Sigmoid colon (tissue), 7 donors: ENCODE data around the gene GMDS. TPM values are rescaled to one million over a fixed set of nuclear protein-coding genes. Genes with fewer than 3 reads are reported as not detected.

Source experiments
- DNase-seq: peaks from one replicate; pipeline ENCODE4 v3.0.0-alpha.2; 2019
- H3K27ac ChIP-seq, 4 donors: fragments of 200-600 bp; sonication (generic); one replicate each; pipeline ENCODE4 v1.5.1; 2016 to 2019; ENCODE audit warnings: mild to moderate bottlenecking in 1 of 4
- H3K27me3 ChIP-seq, 3 donors: fragments of 200-600 bp; sonication (generic); one replicate each; pipeline ENCODE4 v1.5.1; 2019; ENCODE audit warnings: mild to moderate bottlenecking in 1 of 3
- H3K36me3 ChIP-seq, 4 donors: fragments of 200-600 bp; sonication (generic); one replicate each; pipeline ENCODE4 v1.5.1; 2016 to 2019
- H3K4me1 ChIP-seq, 4 donors: fragments of 200-600 bp; sonication (generic); one replicate each; pipeline ENCODE4 v1.5.1; 2017 to 2019
- H3K4me3 ChIP-seq, 4 donors: fragments of 200-600 bp; sonication (generic); one replicate each; pipeline ENCODE4 v1.5.1; 2017 to 2019; ENCODE audit warnings: mild to moderate bottlenecking in 2 of 4, moderate library complexity in 1 of 4
- H3K9me3 ChIP-seq, 4 donors: fragments of 200-600 bp in 3 of 4; sonication (generic) in 3 of 4; one replicate each; pipeline versions ENCODE4 v1.5.1 to v1.6.1; 2013 to 2019
- EP300 ChIP-seq, 4 donors: sonication (generic); formaldehyde crosslinking; IDR thresholded peaks; one replicate each; pipeline ENCODE4 v1.6.1; 2017; ENCODE audit warnings: antibody characterized with exemption in 4 of 4
- POLR2A ChIP-seq, 2 donors: fragments of 450-650 bp; IDR thresholded peaks; one replicate each; pipeline ENCODE4 v1.6.1; 2016; ENCODE audit warnings: antibody characterized with exemption in 2 of 2, mild to moderate bottlenecking in 2 of 2, moderate library complexity in 2 of 2
- POLR2AphosphoS5 ChIP-seq, 4 donors: sonication (generic); formaldehyde crosslinking; IDR thresholded peaks; one replicate each; pipeline ENCODE4 v1.6.1; 2017; ENCODE audit warnings: antibody characterized with exemption in 4 of 4
- WGBS, 2 donors: extraction: QIAGEN DNeasy Blood & Tissue Kit; methylation state at CpG; one replicate each; pipeline ENCODE4 v1.1.7; 2013; 5-methylcytosine and 5-hydroxymethylcytosine counted together
- intact Hi-C: fragments of 100-400 bp; cut with DNase I; formaldehyde crosslinking; loops from one replicate; pipeline ENCODE4 v1.15.1; 2023
- polyA plus RNA-seq, 3 donors: library from polyadenylated mRNA; stranded (reverse); fragments of 200-250 nt; gene quantifications; one replicate each; pipeline ENCODE4 v1.2.3, GENCODE V29; 2013
- total RNA-seq, 4 donors: library from RNA; depleted of rRNA; stranded (reverse); fragments of >200 nt; gene quantifications; one replicate each; pipeline ENCODE4 v1.1.0, GENCODE V29; 2016
- TF ChIP-seq, protein P1 (sequence below), 4 experiments: fragments of 450-650 bp in 3 of 4; fragments of 200-600 bp in 1 of 4; IDR thresholded peaks; one replicate each; pipeline ENCODE4 v1.5.1; 2016 to 2019; ENCODE audit warnings: antibody characterized with exemption in 4 of 4, mild to moderate bottlenecking in 3 of 4, moderate library complexity in 2 of 4
- donor health status: healthy with polysubstance abuse.
- donor health status: Bipolar disorder and iron deficiency.
- donor health status: healthy.

GMDS gene
- total and polyA plus RNA-seq, 7 donors = 3.1 to 173 (median 9.4) TPM

DNA sequence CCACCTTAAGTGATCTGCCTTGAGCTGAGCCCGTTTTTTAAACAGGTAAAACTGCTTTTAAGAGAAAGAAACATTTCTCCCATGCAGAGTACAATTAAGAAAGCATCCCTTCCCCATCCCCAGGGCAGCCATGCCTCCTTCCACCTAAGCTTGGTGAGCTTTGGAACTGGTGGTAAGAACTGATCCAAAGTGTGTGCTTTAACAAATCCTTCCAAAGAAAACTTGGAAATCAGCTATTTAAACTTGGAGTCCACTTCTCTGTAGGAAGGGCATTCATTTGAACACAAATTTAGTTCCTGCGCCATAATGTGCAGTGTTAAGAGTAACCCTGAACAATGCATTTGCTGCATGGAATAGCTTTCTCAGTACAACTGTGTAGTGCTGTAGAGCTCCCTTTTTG, 17.0 kb downstream of the GMDS start:
- 78 to 89% methylated on average over 2 of the region's 2 CpGs for WGBS, 2 donors
- Histone ChIP-seq H3K9me3 (no peaks in the 10 kb centered on the region), H3K36me3 (no peaks in the 10 kb centered on the region), H3K27ac (no peak overlapping the region), H3K4me1 (no peaks in the 10 kb centered on the region), H3K4me3 (no peak overlapping the region), H3K27me3 (no peaks in the 10 kb centered on the region)
- intact Hi-C loops = no loop called here
- TF ChIP-seq EP300 (IDR thresholded peaks at IDR 0.05) = no peak
- TF ChIP-seq, protein P1, sequence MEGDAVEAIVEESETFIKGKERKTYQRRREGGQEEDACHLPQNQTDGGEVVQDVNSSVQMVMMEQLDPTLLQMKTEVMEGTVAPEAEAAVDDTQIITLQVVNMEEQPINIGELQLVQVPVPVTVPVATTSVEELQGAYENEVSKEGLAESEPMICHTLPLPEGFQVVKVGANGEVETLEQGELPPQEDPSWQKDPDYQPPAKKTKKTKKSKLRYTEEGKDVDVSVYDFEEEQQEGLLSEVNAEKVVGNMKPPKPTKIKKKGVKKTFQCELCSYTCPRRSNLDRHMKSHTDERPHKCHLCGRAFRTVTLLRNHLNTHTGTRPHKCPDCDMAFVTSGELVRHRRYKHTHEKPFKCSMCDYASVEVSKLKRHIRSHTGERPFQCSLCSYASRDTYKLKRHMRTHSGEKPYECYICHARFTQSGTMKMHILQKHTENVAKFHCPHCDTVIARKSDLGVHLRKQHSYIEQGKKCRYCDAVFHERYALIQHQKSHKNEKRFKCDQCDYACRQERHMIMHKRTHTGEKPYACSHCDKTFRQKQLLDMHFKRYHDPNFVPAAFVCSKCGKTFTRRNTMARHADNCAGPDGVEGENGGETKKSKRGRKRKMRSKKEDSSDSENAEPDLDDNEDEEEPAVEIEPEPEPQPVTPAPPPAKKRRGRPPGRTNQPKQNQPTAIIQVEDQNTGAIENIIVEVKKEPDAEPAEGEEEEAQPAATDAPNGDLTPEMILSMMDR (IDR thresholded peaks at IDR 0.05) = no peak
- TF ChIP-seq POLR2AphosphoS5 (IDR thresholded peaks at IDR 0.05) = no peak
- no peak for TF ChIP-seq POLR2A (IDR thresholded peaks at IDR 0.05)
- DNase-seq = no peak

DNA sequence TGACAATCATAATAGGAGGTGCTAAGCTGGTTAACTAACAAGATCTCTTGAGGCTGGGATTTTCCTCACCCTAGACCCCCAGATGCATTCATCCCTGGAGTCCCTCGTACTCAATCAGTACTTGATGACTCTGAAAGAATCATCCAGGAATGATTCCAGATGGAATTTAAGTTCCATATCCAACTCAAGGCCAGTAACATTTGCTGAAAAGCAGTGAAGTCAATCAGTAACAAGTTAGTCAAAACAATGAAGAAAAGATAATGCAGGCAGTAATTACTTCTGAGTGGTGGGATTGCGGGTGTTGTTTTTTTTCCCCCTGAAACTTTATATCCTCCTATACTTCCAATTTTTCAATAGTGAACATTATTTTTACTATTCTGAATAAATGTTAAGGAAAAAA, 18.6 kb downstream of the GMDS start:
- intact Hi-C loops = no loop called here
- no peak for DNase-seq
- 90 to 91% methylated on average over 2 of the region's 2 CpGs for WGBS, 2 donors
- Histone ChIP-seq H3K36me3 (no peaks in the 10 kb centered on the region), H3K4me3 (no peak overlapping the region), H3K4me1 (no peaks in the 10 kb centered on the region), H3K9me3 (no peaks in the 10 kb centered on the region), H3K27ac (no peak overlapping the region), H3K27me3 (no peaks in the 10 kb centered on the region)
- TF ChIP-seq, protein P1 (IDR thresholded peaks at IDR 0.05) = no peak
- TF ChIP-seq POLR2AphosphoS5 (IDR thresholded peaks at IDR 0.05) = no peak
- no peak for TF ChIP-seq POLR2A (IDR thresholded peaks at IDR 0.05)
- no peak for TF ChIP-seq EP300 (IDR thresholded peaks at IDR 0.05)

DNA sequence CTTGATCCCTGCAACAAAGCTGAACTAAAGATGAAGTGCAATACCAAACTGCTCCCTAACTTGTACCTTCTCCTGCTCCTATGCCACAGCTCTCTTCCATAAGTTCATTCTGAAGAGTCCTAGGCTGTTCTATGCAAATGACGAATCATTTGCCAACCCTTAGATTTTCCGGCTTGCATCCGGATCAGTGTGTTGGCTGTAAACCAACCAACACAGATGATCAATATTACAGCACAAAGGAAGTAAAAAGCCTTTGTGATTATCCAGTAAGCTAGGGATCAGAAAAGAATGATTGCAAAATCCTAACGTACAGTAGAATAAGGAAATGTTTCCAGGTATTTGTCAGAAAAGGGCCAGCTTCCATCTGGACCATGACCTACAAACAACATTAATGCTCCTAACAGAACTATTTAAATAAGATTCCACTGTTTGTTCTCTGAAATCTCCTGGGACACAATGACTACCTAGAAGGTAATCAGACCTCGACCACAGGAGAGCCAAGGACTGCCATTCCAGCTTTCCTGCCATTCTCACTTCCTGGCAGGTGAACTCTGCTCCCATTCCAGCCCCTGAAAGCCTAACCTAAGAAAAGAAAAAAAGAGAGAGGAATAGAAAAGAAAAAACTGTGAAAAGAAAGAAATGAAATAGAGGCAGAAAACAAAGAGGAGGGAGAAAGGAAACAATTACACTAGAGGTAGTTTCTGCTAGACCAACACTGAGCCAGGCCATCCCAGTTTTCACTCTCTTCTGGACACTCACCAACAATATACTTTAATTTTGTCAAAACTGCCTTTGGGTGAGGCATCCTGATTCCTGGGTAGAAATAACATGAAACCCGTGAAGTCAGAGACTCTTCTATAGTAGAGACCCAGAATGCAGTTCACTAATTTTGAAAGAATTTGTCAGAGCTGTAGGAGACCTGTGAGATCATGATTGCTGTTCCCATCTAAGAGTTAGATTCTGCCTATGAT, 19.7 kb downstream of the GMDS start:
- intact Hi-C loops = no loop called here
- 18 to 65% methylated on average over 6 of the region's 6 CpGs for WGBS, 2 donors
- no peak overlapping the region for H3K27ac ChIP-seq
- H3K4me3 ChIP-seq = no peak overlapping the region
- H3K4me1 ChIP-seq = no peaks in the 10 kb centered on the region
- no peaks in the 10 kb centered on the region for H3K9me3 ChIP-seq
- H3K27me3 ChIP-seq = no peaks in the 10 kb centered on the region
- TF ChIP-seq, protein P1 (IDR thresholded peaks at IDR 0.05) = no peak
- TF ChIP-seq POLR2A (IDR thresholded peaks at IDR 0.05) = no peak
- TF ChIP-seq POLR2AphosphoS5 (IDR thresholded peaks at IDR 0.05) = no peak
- TF ChIP-seq EP300 (IDR thresholded peaks at IDR 0.05) = no peak
- no peaks in the 10 kb centered on the region for H3K36me3 ChIP-seq
- no peak for DNase-seq

DNA sequence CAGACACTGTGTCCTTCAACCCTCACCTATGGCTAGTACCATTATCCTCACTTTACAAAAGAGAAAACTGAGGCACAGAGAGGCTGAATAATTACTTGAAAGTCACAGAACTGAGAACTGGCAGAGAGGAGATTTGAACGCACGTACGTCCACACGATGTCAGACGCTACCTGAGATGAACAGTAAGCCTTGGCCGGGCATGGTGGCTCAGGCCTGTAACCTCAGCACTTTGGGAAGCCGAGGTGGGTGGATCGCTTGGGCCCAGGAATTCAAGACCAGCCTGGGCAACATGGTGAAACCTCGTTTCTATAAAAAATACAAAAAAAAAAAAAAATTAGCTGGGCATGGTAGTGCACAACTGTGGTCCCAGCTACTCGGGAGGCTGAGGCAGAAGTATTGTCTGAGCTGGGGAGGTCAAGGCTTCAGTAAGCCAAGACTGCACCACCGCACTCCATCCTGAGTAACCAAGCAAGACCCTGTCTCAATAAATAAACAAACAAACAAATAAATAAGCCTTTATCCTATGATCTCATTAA, 20.5 kb downstream of the GMDS start:
- Histone ChIP-seq H3K4me1 (no peaks in the 10 kb centered on the region), H3K27ac (no peak overlapping the region), H3K9me3 (no peaks in the 10 kb centered on the region), H3K4me3 (no peak overlapping the region), H3K36me3 (no peaks in the 10 kb centered on the region), H3K27me3 (no peaks in the 10 kb centered on the region)
- intact Hi-C loops = no loop called here
- 82 to 93% methylated on average over 11 of the region's 11 CpGs for WGBS, 2 donors
- DNase-seq = no peak
- no peak for TF ChIP-seq POLR2AphosphoS5 (IDR thresholded peaks at IDR 0.05)
- no peak for TF ChIP-seq EP300 (IDR thresholded peaks at IDR 0.05)
- TF ChIP-seq, protein P1 (IDR thresholded peaks at IDR 0.05) = no peak
